HG03175 (cell line): Measurements from ENCODE around the gene SPPL2A.
"Not testable (repeated sequence)": the region's sequence is repeated elsewhere in the genome, so short reads cannot be mapped to it uniquely, and the experiment has no call there.

ENCODE experiments used
- ATAC-seq: cut with Tn5 transposase; IDR thresholded peaks from one replicate; pipeline ENCODE4 v1.9.1; 2021; ENCODE audit warnings: mild to moderate bottlenecking, moderate library complexity; ENCODE audit not compliant: unreplicated experiment

SPPL2A gene

GRCh38 chr15:50694634-50695165 is 70.8 kb downstream of the SPPL2A start:
- not testable (repeated sequence) for ATAC-seq

- no peak for ATAC-seq
These were observed 78.1 kb downstream of the SPPL2A start for GRCh38 chr15:50687302-50687902.

- ATAC-seq: peak; percentile 86
These were observed 78.8 kb downstream of the SPPL2A start, which contains the start of gene TRPM7 for GRCh38 chr15:50686469-50687301. TRPM7 (minus strand) TSS chr15:50686797; CDS start chr15:50686533, 264 bp downstream.

- peak; percentile 47 for ATAC-seq
These were observed 79.5 kb downstream of the SPPL2A start for GRCh38 chr15:50685976-50686468.

GRCh38 chr15:50685191-50685975 is 80.1 kb downstream of the SPPL2A start:
- ATAC-seq: no peak

- no peak for ATAC-seq
These were observed 84.0 kb downstream of the SPPL2A start for GRCh38 chr15:50681467-50681866.

GRCh38 chr15:50676799-50677483 is 88.6 kb downstream of the SPPL2A start:
- ATAC-seq: no peak

GRCh38 chr15:50675535-50676144 is 89.9 kb downstream of the SPPL2A start:
- ATAC-seq: no peak

GRCh38 chr15:50670115-50670514 is 95.4 kb downstream of the SPPL2A start:
- no peak for ATAC-seq

GRCh38 chr15:50669611-50670010 is 95.9 kb downstream of the SPPL2A start:
- ATAC-seq: no peak

GRCh38 chr15:50665938-50666337 is 99.6 kb downstream of the SPPL2A start:
- ATAC-seq: no peak

- no peak for ATAC-seq
These were observed 110.0 kb downstream of the SPPL2A start for GRCh38 chr15:50655555-50655954.

- ATAC-seq: no peak
These were observed 112.3 kb downstream of the SPPL2A start for GRCh38 chr15:50653156-50653743.

- ATAC-seq: no peak
These were observed 112.8 kb downstream of the SPPL2A start for GRCh38 chr15:50652671-50653070.
